CD4-positive, alpha-beta memory T cell (primary cell): ENCODE measurements around the gene GRK2. TPM values are rescaled to one million over a fixed set of nuclear protein-coding genes. Genes with fewer than 3 reads are reported as not detected.

ENCODE experiments used
- CTCF ChIA-PET: fragments of 350-600 bp; sonication (Branson Sonifier 250); formaldehyde crosslinking; loops from one replicate; lab custom pipeline; 2021; ENCODE audit warnings: inconsistent platforms; ENCODE audit not compliant: partially characterized antibody; lab: Charles Lee
- POLR2A ChIA-PET: fragments of 350-600 bp; sonication (Branson Sonifier 250); formaldehyde crosslinking; loops from one replicate; lab custom pipeline; 2021; ENCODE audit not compliant: partially characterized antibody; lab: Charles Lee
- DNase-seq, 5 donors: peaks; one replicate each; pipeline versions ENCODE4 v3.0.0 to v3.0.0-alpha.2; 2020 to 2022; ENCODE audit warnings: mixed read lengths in 1 of 5
- H3K27ac ChIP-seq: one replicate; pipeline ENCODE4 v1.7.0; 2013; ENCODE audit warnings: low read depth, low read length
- H3K27me3 ChIP-seq: 2 replicates; pipeline ENCODE4 v1.7.0; 2013; ENCODE audit warnings: mild to moderate bottlenecking, low read length, moderate library complexity; ENCODE audit not compliant: insufficient read depth
- H3K36me3 ChIP-seq: 2 replicates; pipeline ENCODE4 v1.7.0; 2013; ENCODE audit warnings: mild to moderate bottlenecking, low read length, moderate library complexity; ENCODE audit not compliant: insufficient read depth
- H3K4me1 ChIP-seq: 2 replicates; pipeline ENCODE4 v1.7.0; 2013; ENCODE audit warnings: mild to moderate bottlenecking, low read length, moderate library complexity; ENCODE audit not compliant: insufficient read depth
- H3K4me3 ChIP-seq, 2 donors: one replicate each; pipeline ENCODE4 v1.7.0; 2013; ENCODE audit warnings: low read length in 2 of 2, mild to moderate bottlenecking in 1 of 2
- H3K9me3 ChIP-seq, 2 donors: one replicate each; pipeline ENCODE4 v1.7.0; 2013; ENCODE audit warnings: low read length in 2 of 2, control low read depth in 1 of 2; ENCODE audit not compliant: control insufficient read depth in 1 of 2
- H3K27ac Mint-ChIP-seq, 7 donors: one replicate each; pipeline ENCODE4 v1.8.0; 2020 to 2021; ENCODE audit warnings: mixed read lengths in 7 of 7, mild to moderate bottlenecking in 6 of 7, inconsistent platforms in 3 of 7, moderate library complexity in 3 of 7
- H3K27me3 Mint-ChIP-seq, 2 donors: one replicate each; pipeline ENCODE4 v1.8.0; 2020 to 2021; ENCODE audit warnings: mixed read lengths in 2 of 2
- H3K36me3 Mint-ChIP-seq, 2 donors: one replicate each; pipeline ENCODE4 v1.8.0; 2020 to 2021; ENCODE audit warnings: mixed read lengths in 2 of 2, inconsistent platforms in 1 of 2, mild to moderate bottlenecking in 1 of 2
- H3K4me1 Mint-ChIP-seq, 4 donors: one replicate each; pipeline ENCODE4 v1.8.0; 2020 to 2021; ENCODE audit warnings: mixed read lengths in 4 of 4, mild to moderate bottlenecking in 1 of 4
- H3K4me3 Mint-ChIP-seq, 8 donors: one replicate each; pipeline ENCODE4 v1.8.0; 2020 to 2021; ENCODE audit warnings: mixed read lengths in 8 of 8, mild to moderate bottlenecking in 7 of 8, moderate library complexity in 6 of 8, inconsistent platforms in 3 of 8
- H3K9me3 Mint-ChIP-seq, 8 donors: one replicate each; pipeline ENCODE4 v1.8.0; 2020 to 2021; ENCODE audit warnings: mixed read lengths in 8 of 8, mild to moderate bottlenecking in 5 of 8, inconsistent platforms in 3 of 8, moderate library complexity in 1 of 8
- intact Hi-C: fragments of 100-400 bp; cut with micrococcal nuclease; formaldehyde crosslinking; loops from one replicate; pipeline ENCODE4 v1.15.1; 2023
- polyA plus RNA-seq, 2 donors: library from polyadenylated mRNA; unstranded; fragments of 300-500 nt; fragmentation: Illumina TruSeq; gene quantifications; one replicate each; pipeline ENCODE4 v1.2.3, GENCODE V29; 2021
- total RNA-seq, 2 experiments: library from RNA; stranded (reverse); gene quantifications; one replicate each; pipeline ENCODE4 v1.2.3, GENCODE V29; 2021

The GRK2 gene
- total and polyA plus RNA-seq, 4 experiments from 2014 or later, result 12.8 to 310 (median 181) TPM

GRCh38 chr11:67277231-67277961 is 11.1 kb downstream of the GRK2 start:
- Histone ChIP-seq H3K27me3 (no peaks in the 10 kb centered on the region), H3K4me1 (peaks cover 98% of the 10 kb centered on the region), H3K36me3 (peaks cover 60% of the 10 kb centered on the region), H3K4me3 (peak overlapping the region; percentile 63 to 71), H3K9me3 (no peaks in the 10 kb centered on the region), H3K27ac (peak overlapping the region; percentile 95)
- H3K36me3 Mint-ChIP-seq, result peaks cover 24 to 47% of the 10 kb centered on the region in 2 donors
- H3K27ac Mint-ChIP-seq, result peak overlapping the region; percentile 94 to 99 (median 97)
- ChIA-PET CTCF (interaction anchor here (0.7 to 3.3 kb wide), 12 partner anchors 9 to 127 kb away, joined by 3 to 34 read pairs (median 4); partner anchors contain the start of genes ANKRD13D, SSH3 and TBC1D10C), POLR2A (interaction anchor here (0.8 to 21.8 kb wide), 24 partner anchors 5 to 209 kb away, joined by 3 to 1163 read pairs (median 5); partner anchors contain the start of genes ANKRD13D, GRK2, POLD4 and PPP1CA)
- H3K9me3 Mint-ChIP-seq, result no peaks in the 10 kb centered on the region
- H3K4me3 Mint-ChIP-seq, result peak overlapping the region; percentile 79 to 92 (median 83)
- intact Hi-C loops, result loop anchor here (1.0 to 5.0 kb wide), 4 partner anchors 9 to 230 kb away; partner anchors contain the start of genes CDK2AP2 and PITPNM1
- peak; percentile 92 to 96 (median 93) for DNase-seq
- no peaks in the 10 kb centered on the region for H3K27me3 Mint-ChIP-seq
- H3K4me1 Mint-ChIP-seq, result peaks cover 25 to 90% (median 54%) of the 10 kb centered on the region in 4 donors

GRCh38 chr11:67278135-67278938 is 12.1 kb downstream of the GRK2 start:
- CTCF ChIA-PET, result interaction anchor here (0.7 to 3.3 kb wide), 11 partner anchors 8 to 126 kb away, joined by 3 to 34 read pairs (median 5); partner anchors contain the start of genes ANKRD13D, SSH3 and TBC1D10C
- Mint-ChIP-seq H3K27me3 (no peaks in the 10 kb centered on the region), H3K4me1 (peaks cover 26 to 88% (median 48%) of the 10 kb centered on the region in 4 donors), H3K36me3 (peaks cover 33 to 56% of the 10 kb centered on the region in 2 donors), H3K27ac (peak overlapping the region; percentile 94 to 99 (median 97)), H3K4me3 (peak overlapping the region; percentile 79 to 92 (median 83)), H3K9me3 (no peaks in the 10 kb centered on the region)
- no peaks in the 10 kb centered on the region for H3K9me3 ChIP-seq
- peaks cover 98% of the 10 kb centered on the region for H3K4me1 ChIP-seq
- H3K27me3 ChIP-seq, result no peaks in the 10 kb centered on the region
- H3K4me3 ChIP-seq, result peak overlapping the region; percentile 63 to 71
- intact Hi-C loops, result loop anchor here (5.0 kb wide), 1 partner anchor 229 kb away; the partner anchor contains the start of genes CDK2AP2 and PITPNM1
- peaks cover 60% of the 10 kb centered on the region for H3K36me3 ChIP-seq
- POLR2A ChIA-PET, result interaction anchor here (0.9 to 21.8 kb wide), 18 partner anchors 6 to 159 kb away, joined by 3 to 1163 read pairs (median 7); partner anchors contain the start of genes ANKRD13D, GRK2, POLD4 and PPP1CA
- peak overlapping the region; percentile 95 for H3K27ac ChIP-seq
- peak in 1 of 5 donors; percentile 42 for DNase-seq

- POLR2A ChIA-PET, result interaction anchor here (0.8 to 21.8 kb wide), 8 partner anchors 6 to 130 kb away, joined by 3 to 1163 read pairs (median 33); partner anchors contain the start of genes ANKRD13D, GRK2, POLD4 and SSH3
- Mint-ChIP-seq H3K27me3 (no peaks in the 10 kb centered on the region), H3K36me3 (peaks cover 40 to 61% of the 10 kb centered on the region in 2 donors)
Measured at GRCh38 chr11:67278939-67279588, 12.8 kb downstream of the GRK2 start.

DNA sequence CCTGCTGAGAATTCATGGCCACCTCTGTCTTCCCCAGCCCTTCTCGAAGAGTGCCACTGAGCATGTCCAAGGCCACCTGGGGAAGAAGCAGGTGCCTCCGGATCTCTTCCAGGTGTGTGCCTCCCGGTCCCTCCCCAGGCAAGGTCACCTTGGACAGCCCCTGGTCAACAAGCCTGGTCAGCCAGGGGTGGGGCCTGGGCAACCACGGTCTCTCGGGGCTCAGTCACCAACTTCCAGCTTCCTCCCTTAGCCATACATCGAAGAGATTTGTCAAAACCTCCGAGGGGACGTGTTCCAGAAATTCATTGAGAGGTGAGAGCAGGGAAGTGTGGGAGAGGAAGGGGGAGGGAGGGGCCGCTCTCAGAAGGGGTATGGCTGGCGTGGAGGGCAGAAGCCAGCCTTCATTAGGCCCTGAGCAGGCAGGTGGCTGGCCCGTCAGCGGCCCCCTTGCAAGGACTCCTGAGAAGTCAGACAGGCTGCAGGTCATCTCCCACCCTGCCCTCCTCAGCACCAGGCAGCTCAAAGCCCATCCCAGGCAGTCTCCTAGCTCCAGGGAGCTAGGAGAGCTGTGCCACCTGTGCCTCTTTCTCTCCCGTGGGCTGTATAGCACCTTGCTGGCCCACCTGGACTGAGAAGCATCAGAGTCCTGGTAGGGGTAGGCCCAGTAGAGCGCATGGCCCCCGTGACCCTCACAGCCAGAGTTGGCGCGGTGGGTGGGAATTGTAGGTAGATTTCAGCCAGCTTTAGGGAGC is 13.5 kb downstream of the GRK2 start:
- Histone ChIP-seq H3K4me3 (no peak overlapping the region), H3K9me3 (no peaks in the 10 kb centered on the region), H3K4me1 (peaks cover 94% of the 10 kb centered on the region), H3K36me3 (peaks cover 73% of the 10 kb centered on the region), H3K27ac (peak overlapping the region; percentile 95), H3K27me3 (no peaks in the 10 kb centered on the region)
- no peak for DNase-seq
- Mint-ChIP-seq H3K36me3 (peaks cover 40 to 59% of the 10 kb centered on the region in 2 donors), H3K4me1 (peaks cover 27 to 85% (median 43%) of the 10 kb centered on the region in 4 donors), H3K4me3 (peak overlapping the region in 2 of 8 donors; percentile 21 to 30), H3K27me3 (no peaks in the 10 kb centered on the region), H3K27ac (peak overlapping the region; percentile 89 to 99 (median 94)), H3K9me3 (no peaks in the 10 kb centered on the region)
- ChIA-PET CTCF (interaction anchor here (1.0 to 3.3 kb wide), 5 partner anchors 8 to 38 kb away, joined by 3 to 34 read pairs (median 4); partner anchors contain the start of gene ANKRD13D), POLR2A (interaction anchor here (0.8 to 21.8 kb wide), 7 partner anchors 7 to 40 kb away, joined by 4 to 1163 read pairs (median 47); partner anchors contain the start of genes ANKRD13D, GRK2 and SSH3)
- intact Hi-C loops, result loop anchor here (5.0 kb wide), 1 partner anchor 228 kb away; the partner anchor contains the start of genes CDK2AP2 and PITPNM1

More at GRCh38 chr11:67278939-67279588, 12.8 kb downstream of the GRK2 start:
- H3K9me3 ChIP-seq, result no peaks in the 10 kb centered on the region
- H3K4me3 Mint-ChIP-seq, result peak overlapping the region in 7 of 8 donors; percentile 21 to 53 (median 50)
- H3K4me1 ChIP-seq, result peaks cover 98% of the 10 kb centered on the region
- no peak for DNase-seq
- H3K9me3 Mint-ChIP-seq, result no peaks in the 10 kb centered on the region
- no peaks in the 10 kb centered on the region for H3K27me3 ChIP-seq
- CTCF ChIA-PET, result interaction anchor here (1.0 to 3.3 kb wide), 3 partner anchors 10 to 38 kb away, joined by 3 to 34 read pairs (median 5); partner anchors contain the start of gene ANKRD13D
- intact Hi-C loops, result loop anchor here (5.0 kb wide), 1 partner anchor 228 kb away; the partner anchor contains the start of genes CDK2AP2 and PITPNM1
- H3K4me1 Mint-ChIP-seq, result peaks cover 27 to 86% (median 47%) of the 10 kb centered on the region in 4 donors
- H3K27ac Mint-ChIP-seq, result peak overlapping the region; percentile 86 to 99 (median 94)
- peak overlapping the region in 1 of 2 donors; percentile 63 for H3K4me3 ChIP-seq
- peaks cover 66% of the 10 kb centered on the region for H3K36me3 ChIP-seq
- peak overlapping the region; percentile 95 for H3K27ac ChIP-seq

DNA sequence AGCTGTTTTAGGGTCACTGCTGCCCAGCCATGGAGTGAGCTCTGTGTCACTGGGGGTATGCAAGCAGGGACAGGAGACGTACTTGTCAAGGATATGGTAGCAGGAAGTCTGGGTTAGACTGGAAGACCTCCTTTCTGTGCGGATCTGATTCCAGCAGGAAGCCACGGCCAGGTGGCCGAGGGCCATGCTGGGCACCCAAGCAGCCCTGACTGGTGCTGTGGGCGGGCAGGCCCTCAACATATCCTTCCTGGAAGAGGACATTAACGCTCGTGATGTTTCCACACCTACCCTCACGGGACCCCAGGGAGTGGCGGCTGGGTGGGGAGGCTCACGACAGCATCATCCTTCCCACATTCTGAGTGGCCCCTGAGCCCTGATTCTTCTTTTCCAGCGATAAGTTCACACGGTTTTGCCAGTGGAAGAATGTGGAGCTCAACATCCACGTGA is 14.1 kb downstream of the GRK2 start:
- intact Hi-C loops, result no loop called here
- no peaks in the 10 kb centered on the region for H3K27me3 ChIP-seq
- H3K9me3 Mint-ChIP-seq, result no peaks in the 10 kb centered on the region
- H3K4me1 Mint-ChIP-seq, result peaks cover 27 to 86% (median 42%) of the 10 kb centered on the region in 4 donors
- no peaks in the 10 kb centered on the region for H3K27me3 Mint-ChIP-seq
- peak overlapping the region in 5 of 8 donors; percentile 7 to 30 (median 13) for H3K4me3 Mint-ChIP-seq
- no peaks in the 10 kb centered on the region for H3K9me3 ChIP-seq
- peak overlapping the region; percentile 63 to 97 (median 91) for H3K27ac Mint-ChIP-seq
- CTCF ChIA-PET, result interaction anchor here (0.7 to 1.5 kb wide), 3 partner anchors 9 to 37 kb away, joined by 3 to 4 read pairs (median 4); no protein-coding TSS in a partner anchor
- DNase-seq, result peak in 1 of 5 donors; percentile 31
- H3K36me3 ChIP-seq, result peaks cover 79% of the 10 kb centered on the region
- POLR2A ChIA-PET, result interaction anchor here (0.6 to 21.8 kb wide), 6 partner anchors 6 to 1558 kb away, joined by 3 to 1163 read pairs (median 34); partner anchors contain the start of genes ANKRD13D, GRK2 and SSH3
- H3K36me3 Mint-ChIP-seq, result peaks cover 40 to 60% of the 10 kb centered on the region in 2 donors
- H3K4me1 ChIP-seq, result peaks cover 89% of the 10 kb centered on the region
- no peak overlapping the region for H3K4me3 ChIP-seq
- H3K27ac ChIP-seq, result peak overlapping the region; percentile 95
